Frontal cortex (tissue), 4 donors: ENCODE measurements around the gene FNIP2. TPM values are rescaled to one million over a fixed set of nuclear protein-coding genes. Genes with fewer than 3 reads are reported as not detected.
"Not testable (repeated sequence)": the region's sequence is repeated elsewhere in the genome, so short reads cannot be mapped to it uniquely, and the experiment has no call there.

Experiments used
- DNase-seq, 2 donors: peaks; one replicate each; pipeline ENCODE4 v3.0.0; 2012; ENCODE audit warnings: low spot score in 2 of 2
- FAIRE-seq: peaks from 2 replicates; lab custom pipeline; 2012; peaks lifted over from hg19 to GRCh38; lab: Jason Lieb, UNC
- total RNA-seq: library from RNA; depleted of rRNA; stranded (reverse); fragments of >200 nt; gene quantifications from one replicate; pipeline ENCODE4 v1.2.3, GENCODE V29; 2014
- donor health status: control.
- donor health status: control.
- donor health status: control.

FNIP2 gene
- total RNA-seq, 1 donor from 2014 or later, result 63.2 TPM

GRCh38 chr4:158894826-158895225, 126.0 kb downstream of the FNIP2 start:
- FAIRE-seq (no peak), DNase-seq (no peak)

- FAIRE-seq (no peak), DNase-seq (no peak)
Observed at GRCh38 chr4:158895797-158896576, 127.2 kb downstream of the FNIP2 start.

GRCh38 chr4:158896577-158897238, 127.9 kb downstream of the FNIP2 start:
- not testable (repeated sequence) for FAIRE-seq, DNase-seq

- DNase-seq, FAIRE-seq: not testable (repeated sequence)
Observed at GRCh38 chr4:158900408-158900807, 131.6 kb downstream of the FNIP2 start.

GRCh38 chr4:158902280-158903078, 133.7 kb downstream of the FNIP2 start:
- not testable (repeated sequence) for DNase-seq, FAIRE-seq

GRCh38 chr4:158903079-158903456, 134.2 kb downstream of the FNIP2 start:
- no peak for FAIRE-seq
- DNase-seq, result no peak

- FAIRE-seq, result no peak
- DNase-seq, result no peak
Observed at GRCh38 chr4:158903472-158904043, 134.7 kb downstream of the FNIP2 start.

GRCh38 chr4:158904815-158905214, 136.0 kb downstream of the FNIP2 start:
- no peak for FAIRE-seq
- DNase-seq, result no peak

GRCh38 chr4:158906073-158906472, 137.2 kb downstream of the FNIP2 start:
- FAIRE-seq (no peak), DNase-seq (no peak)

- DNase-seq, result no peak
- no peak for FAIRE-seq
Observed at GRCh38 chr4:158912390-158912789, 143.6 kb downstream of the FNIP2 start.

- FAIRE-seq, result no peak
Observed at GRCh38 chr4:158912806-158913205, 144.0 kb downstream of the FNIP2 start.

GRCh38 chr4:158913766-158914165, 144.9 kb downstream of the FNIP2 start:
- FAIRE-seq, result no peak
- DNase-seq, result no peak

More at GRCh38 chr4:158912806-158913205, 144.0 kb downstream of the FNIP2 start:
- DNase-seq, result no peak

GRCh38 chr4:158914218-158914617, 145.4 kb downstream of the FNIP2 start:
- FAIRE-seq (no peak), DNase-seq (no peak)

- DNase-seq (no peak), FAIRE-seq (no peak)
Observed at GRCh38 chr4:158915683-158916241, 146.9 kb downstream of the FNIP2 start.

GRCh38 chr4:158920452-158920996, 151.7 kb downstream of the FNIP2 start:
- FAIRE-seq, DNase-seq: not testable (repeated sequence)

- not testable (repeated sequence) for DNase-seq, FAIRE-seq
Observed at GRCh38 chr4:158927774-158928173, 158.9 kb downstream of the FNIP2 start.

GRCh38 chr4:158929939-158930638, 161.3 kb downstream of the FNIP2 start:
- DNase-seq (no peak), FAIRE-seq (no peak)

GRCh38 chr4:158930639-158930972, 161.8 kb downstream of the FNIP2 start:
- DNase-seq, result no peak
- no peak for FAIRE-seq

GRCh38 chr4:158933236-158933635, 164.4 kb downstream of the FNIP2 start:
- DNase-seq (no peak), FAIRE-seq (no peak)
